NT2/D1 (cell line): ENCODE measurements around the gene KCNJ6.

ENCODE experiments used
- DNase-seq: peaks from one replicate; pipeline ENCODE4 v3.0.0-alpha.2; 2011; ENCODE audit warnings: low read depth, low spot score
- H3K27me3 ChIP-seq: 2 replicates; pipeline ENCODE4 v1.6.0; 2011; ENCODE audit warnings: mild to moderate bottlenecking; ENCODE audit not compliant: insufficient read length, insufficient read depth
- H3K36me3 ChIP-seq: 2 replicates; pipeline ENCODE4 v1.6.1; 2011; ENCODE audit warnings: mild to moderate bottlenecking, low read length, mixed read lengths; ENCODE audit not compliant: insufficient read depth, insufficient read length
- H3K4me1 ChIP-seq: 2 replicates; pipeline ENCODE4 v1.5.1; 2011; ENCODE audit not compliant: insufficient read depth, insufficient read length
- H3K4me3 ChIP-seq: 2 replicates; pipeline ENCODE4 v1.5.1; 2011; ENCODE audit warnings: low read depth; ENCODE audit not compliant: insufficient read length
- H3K9ac ChIP-seq: 2 replicates; pipeline ENCODE4 v1.6.0; 2011; ENCODE audit warnings: low read depth; ENCODE audit not compliant: insufficient read length
- H3K9me3 ChIP-seq: 2 replicates; pipeline ENCODE4 v1.5.1; 2011; ENCODE audit warnings: mild to moderate bottlenecking, low read length; ENCODE audit not compliant: insufficient read depth
- SUZ12 ChIP-seq: IDR thresholded peaks from 2 replicates; pipeline ENCODE4 v1.6.1; 2011; ENCODE audit not compliant: insufficient read length, insufficient read depth; ENCODE audit errors: extremely low read depth
- YY1 ChIP-seq: IDR thresholded peaks from 2 replicates; pipeline ENCODE4 v1.6.1; 2011; ENCODE audit not compliant: insufficient read length, insufficient read depth
- ZNF274 ChIP-seq: IDR thresholded peaks from 2 replicates; pipeline ENCODE4 v1.6.1; 2011; ENCODE audit warnings: mild to moderate bottlenecking, low read depth, low read length

Gene KCNJ6

GRCh38 chr21:37873655-37874054 is 42.6 kb downstream of the KCNJ6 start:
- Histone ChIP-seq H3K4me1 (no peaks in the 10 kb centered on the region), H3K27me3 (no peaks in the 10 kb centered on the region), H3K4me3 (no peak overlapping the region), H3K9ac (no peak overlapping the region), H3K9me3 (no peaks in the 10 kb centered on the region), H3K36me3 (no peaks in the 10 kb centered on the region)
- TF ChIP-seq ZNF274 = no peak
- no peak for TF ChIP-seq SUZ12
- TF ChIP-seq YY1 = no peak
- no peak for DNase-seq

GRCh38 chr21:37871121-37871862 is 45.0 kb downstream of the KCNJ6 start:
- TF ChIP-seq YY1 = no peak
- TF ChIP-seq SUZ12 = no peak
- TF ChIP-seq ZNF274 = no peak
- no peak overlapping the region for H3K4me3 ChIP-seq

GRCh38 chr21:37870221-37870620 is 46.0 kb downstream of the KCNJ6 start:
- no peaks in the 10 kb centered on the region for H3K4me1 ChIP-seq
- H3K9me3 ChIP-seq = no peaks in the 10 kb centered on the region
- no peak overlapping the region for H3K9ac ChIP-seq
- no peak overlapping the region for H3K4me3 ChIP-seq
- no peak for TF ChIP-seq ZNF274
- TF ChIP-seq YY1 = no peak
- no peak for TF ChIP-seq SUZ12
- no peaks in the 10 kb centered on the region for H3K27me3 ChIP-seq
- no peak for DNase-seq
- H3K36me3 ChIP-seq = no peaks in the 10 kb centered on the region

More at GRCh38 chr21:37871121-37871862, 45.0 kb downstream of the KCNJ6 start:
- H3K27me3 ChIP-seq = no peaks in the 10 kb centered on the region
- no peak for DNase-seq
- H3K36me3 ChIP-seq = no peaks in the 10 kb centered on the region
- H3K9me3 ChIP-seq = no peaks in the 10 kb centered on the region
- H3K9ac ChIP-seq = no peak overlapping the region
- no peaks in the 10 kb centered on the region for H3K4me1 ChIP-seq

GRCh38 chr21:37869661-37870060 is 46.6 kb downstream of the KCNJ6 start:
- no peaks in the 10 kb centered on the region for H3K27me3 ChIP-seq
- no peaks in the 10 kb centered on the region for H3K36me3 ChIP-seq
- no peaks in the 10 kb centered on the region for H3K4me1 ChIP-seq
- no peak overlapping the region for H3K9ac ChIP-seq
- H3K4me3 ChIP-seq = no peak overlapping the region
- no peak for TF ChIP-seq ZNF274
- TF ChIP-seq YY1 = no peak
- TF ChIP-seq SUZ12 = no peak
- DNase-seq = no peak
- no peaks in the 10 kb centered on the region for H3K9me3 ChIP-seq

GRCh38 chr21:37868446-37869295 is 47.6 kb downstream of the KCNJ6 start:
- Histone ChIP-seq H3K4me3 (no peak overlapping the region), H3K9ac (no peak overlapping the region), H3K27me3 (no peaks in the 10 kb centered on the region), H3K4me1 (no peaks in the 10 kb centered on the region), H3K9me3 (no peaks in the 10 kb centered on the region), H3K36me3 (no peaks in the 10 kb centered on the region)
- no peak for DNase-seq
- no peak for TF ChIP-seq ZNF274
- no peak for TF ChIP-seq SUZ12

DNA sequence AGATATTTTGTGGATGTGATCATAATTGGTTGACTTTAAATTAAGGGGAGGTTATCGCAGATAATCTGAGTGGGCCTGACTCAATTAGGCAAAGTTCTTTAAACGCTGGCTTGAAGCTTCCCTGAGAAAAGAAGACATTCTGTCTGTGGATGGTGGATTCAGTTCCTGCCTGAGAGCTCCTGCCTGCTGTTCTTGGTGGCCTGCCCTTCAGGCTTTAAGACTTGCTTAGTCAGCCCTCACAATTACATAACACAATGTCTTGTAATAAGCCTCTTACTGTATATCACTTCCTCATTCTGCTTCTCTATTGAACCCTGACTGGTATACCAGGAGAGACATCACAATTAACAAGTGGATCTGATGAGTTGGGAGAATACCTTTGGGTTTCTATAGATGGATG is 50.2 kb downstream of the KCNJ6 start:
- no peak overlapping the region for H3K4me3 ChIP-seq
- no peaks in the 10 kb centered on the region for H3K36me3 ChIP-seq
- no peaks in the 10 kb centered on the region for H3K9me3 ChIP-seq
- TF ChIP-seq YY1 = no peak
- no peak for TF ChIP-seq ZNF274
- no peak for DNase-seq
- H3K9ac ChIP-seq = no peak overlapping the region
- no peaks in the 10 kb centered on the region for H3K4me1 ChIP-seq
- H3K27me3 ChIP-seq = no peaks in the 10 kb centered on the region

DNA sequence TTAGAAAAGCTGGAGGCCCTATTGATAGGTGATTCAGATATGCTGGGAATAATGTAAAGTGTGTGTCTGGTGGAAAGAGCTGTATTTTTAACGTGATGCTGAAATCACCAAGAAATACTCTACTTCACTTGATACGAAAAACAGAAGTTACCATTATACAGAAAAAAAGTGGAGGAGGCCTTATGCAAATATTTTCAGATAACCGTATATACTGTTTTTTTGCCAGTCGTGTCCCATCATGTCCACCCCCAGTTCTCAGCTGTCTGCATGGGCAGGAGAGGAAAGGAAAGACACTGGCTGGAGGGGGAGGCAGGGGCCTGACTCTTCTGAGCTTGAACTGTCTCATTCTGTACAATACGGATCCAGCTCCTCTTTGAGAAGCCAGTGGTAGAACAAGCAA is 51.1 kb downstream of the KCNJ6 start:
- DNase-seq = no peak
- no peaks in the 10 kb centered on the region for H3K4me1 ChIP-seq
- H3K9me3 ChIP-seq = no peaks in the 10 kb centered on the region
- no peak overlapping the region for H3K9ac ChIP-seq
- H3K4me3 ChIP-seq = no peak overlapping the region
- H3K27me3 ChIP-seq = no peaks in the 10 kb centered on the region
- no peaks in the 10 kb centered on the region for H3K36me3 ChIP-seq
- TF ChIP-seq ZNF274 (no peak), SUZ12 (no peak), YY1 (no peak)
